B cell (primary cell): ENCODE measurements around the gene TRIM24.

Experiments
- EZH2 ChIP-seq: IDR thresholded peaks from 2 replicates; pipeline ENCODE4 v1.6.1; 2012; ENCODE audit warnings: borderline replicate concordance, low read depth, mild to moderate bottlenecking, moderate library complexity, low read length; ENCODE audit not compliant: insufficient read depth, poor library complexity, severe bottlenecking
- TF ChIP-seq, protein P1 (sequence below): fragments of 200-600 bp; IDR thresholded peaks from one replicate; pipeline ENCODE4 v1.8.0; 2022; ENCODE audit warnings: antibody characterized with exemption, mild to moderate bottlenecking

- TF ChIP-seq, protein P1, sequence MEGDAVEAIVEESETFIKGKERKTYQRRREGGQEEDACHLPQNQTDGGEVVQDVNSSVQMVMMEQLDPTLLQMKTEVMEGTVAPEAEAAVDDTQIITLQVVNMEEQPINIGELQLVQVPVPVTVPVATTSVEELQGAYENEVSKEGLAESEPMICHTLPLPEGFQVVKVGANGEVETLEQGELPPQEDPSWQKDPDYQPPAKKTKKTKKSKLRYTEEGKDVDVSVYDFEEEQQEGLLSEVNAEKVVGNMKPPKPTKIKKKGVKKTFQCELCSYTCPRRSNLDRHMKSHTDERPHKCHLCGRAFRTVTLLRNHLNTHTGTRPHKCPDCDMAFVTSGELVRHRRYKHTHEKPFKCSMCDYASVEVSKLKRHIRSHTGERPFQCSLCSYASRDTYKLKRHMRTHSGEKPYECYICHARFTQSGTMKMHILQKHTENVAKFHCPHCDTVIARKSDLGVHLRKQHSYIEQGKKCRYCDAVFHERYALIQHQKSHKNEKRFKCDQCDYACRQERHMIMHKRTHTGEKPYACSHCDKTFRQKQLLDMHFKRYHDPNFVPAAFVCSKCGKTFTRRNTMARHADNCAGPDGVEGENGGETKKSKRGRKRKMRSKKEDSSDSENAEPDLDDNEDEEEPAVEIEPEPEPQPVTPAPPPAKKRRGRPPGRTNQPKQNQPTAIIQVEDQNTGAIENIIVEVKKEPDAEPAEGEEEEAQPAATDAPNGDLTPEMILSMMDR: no peak
- no peak for TF ChIP-seq EZH2
Measured at GRCh38 chr7:138429577-138430250, 30.3 kb upstream of the TRIM24 start.
